Activated CD4-positive, alpha-beta memory T cell treated with anti-CD3 and anti-CD28 coated beads, Interleukin-2, amount 10 ng/mL, durations not matched to agents 7 days and 5 days (primary cell): ENCODE results near the gene WRAP53. TPM values are rescaled to one million over a fixed set of nuclear protein-coding genes. Genes with fewer than 3 reads are reported as not detected.

Experiments used
- CTCF ChIA-PET: fragments of 350-600 bp; sonication (Branson Sonifier 250); formaldehyde crosslinking; loops from one replicate; lab custom pipeline; 2021; ENCODE audit warnings: antibody characterized with exemption, inconsistent platforms; lab: Charles Lee
- POLR2A ChIA-PET: fragments of 350-600 bp; sonication (Branson Sonifier 250); formaldehyde crosslinking; loops from one replicate; lab custom pipeline; 2021; ENCODE audit warnings: antibody characterized with exemption; lab: Charles Lee
- DNase-seq: peaks from one replicate; pipeline ENCODE4 v3.0.0-alpha.2; 2020
- H3K27ac Mint-ChIP-seq: one replicate; pipeline ENCODE4 v1.8.0; 2021; ENCODE audit warnings: mild to moderate bottlenecking, mixed read lengths
- H3K27me3 Mint-ChIP-seq: one replicate; pipeline ENCODE4 v1.8.0; 2021; ENCODE audit warnings: mixed read lengths
- H3K36me3 Mint-ChIP-seq: one replicate; pipeline ENCODE4 v1.8.0; 2021; ENCODE audit warnings: low read depth, mixed read lengths
- H3K4me1 Mint-ChIP-seq: one replicate; pipeline ENCODE4 v1.8.0; 2021; ENCODE audit warnings: mixed read lengths
- H3K4me3 Mint-ChIP-seq: one replicate; pipeline ENCODE4 v1.8.0; 2021; ENCODE audit warnings: mild to moderate bottlenecking, mixed read lengths
- H3K9me3 Mint-ChIP-seq: one replicate; pipeline ENCODE4 v1.8.0; 2021; ENCODE audit warnings: mixed read lengths
- total RNA-seq, 2 experiments: library from RNA; stranded (reverse); gene quantifications; one replicate each; pipeline ENCODE4 v1.2.3, GENCODE V29; 2021

Gene WRAP53
- total RNA-seq, 2 experiments from 2014 or later, result 18.6 to 18.8 TPM

- ChIA-PET CTCF (interaction anchor here (0.6 to 5.5 kb wide), 32 partner anchors 9 to 665 kb away, joined by 3 to 56 read pairs (median 8); partner anchors contain the start of genes ATP1B2, CD68, CNTROB and DNAH2), POLR2A (interaction anchor here (0.5 to 7.5 kb wide), 75 partner anchors 11 to 1047 kb away, joined by 3 to 129 read pairs (median 5); partner anchors contain the start of genes ACAP1, ATP1B2, CD68 and CNTROB)
- H3K4me3 Mint-ChIP-seq, result peak overlapping the region; percentile 94
- H3K9me3 Mint-ChIP-seq, result no peaks in the 10 kb centered on the region
- H3K4me1 Mint-ChIP-seq, result peaks cover 39% of the 10 kb centered on the region
- no peaks in the 10 kb centered on the region for H3K27me3 Mint-ChIP-seq
- DNase-seq, result peak; percentile 82
- peaks cover 34% of the 10 kb centered on the region for H3K36me3 Mint-ChIP-seq
- H3K27ac Mint-ChIP-seq, result peak overlapping the region; percentile 96
Measured at GRCh38 chr17:7686222-7687071, 1.8 kb upstream of the WRAP53 start.

- ChIA-PET POLR2A (interaction anchor here (0.5 to 7.5 kb wide), 76 partner anchors 12 to 1048 kb away, joined by 3 to 129 read pairs (median 6); partner anchors contain the start of genes ACAP1, ATP1B2, CD68 and CNTROB), CTCF (interaction anchor here (0.5 to 5.5 kb wide), 42 partner anchors 8 to 641 kb away, joined by 3 to 56 read pairs (median 5); partner anchors contain the start of genes ATP1B2, CD68, CNTROB and DNAH2)
- Mint-ChIP-seq H3K4me3 (peak within 1 kb of the TSS; percentile 94), H3K27ac (peak within 1 kb of the TSS; percentile 96), H3K9me3 (no peaks in the 10 kb centered on the region), H3K4me1 (peaks cover 39% of the 10 kb centered on the region), H3K27me3 (no peaks in the 10 kb centered on the region), H3K36me3 (peaks cover 33% of the 10 kb centered on the region)
- DNase-seq, result peak; percentile 91
Measured at GRCh38 chr17:7687072-7687907, 987 bp upstream of the WRAP53 start, which contains the start of gene TP53. Gene TP53, minus strand, starts transcription at chr17:7687490. Its CDS starts 10,896 bp downstream, at chr17:7676594.

GRCh38 chr17:7688808-7689316 lies 585 bp downstream of the WRAP53 start:
- CTCF ChIA-PET, result interaction anchor here (1.1 to 5.5 kb wide), 17 partner anchors 9 to 359 kb away, joined by 3 to 56 read pairs (median 10); partner anchors contain the start of genes ATP1B2, FXR2, MPDU1 and NEURL4
- Mint-ChIP-seq H3K4me3 (peak overlapping the region; percentile 94), H3K36me3 (peaks cover 37% of the 10 kb centered on the region), H3K4me1 (peaks cover 38% of the 10 kb centered on the region), H3K27ac (peak overlapping the region; percentile 96), H3K27me3 (no peaks in the 10 kb centered on the region), H3K9me3 (no peaks in the 10 kb centered on the region)
- POLR2A ChIA-PET, result interaction anchor here (1.0 to 7.5 kb wide), 18 partner anchors 13 to 484 kb away, joined by 3 to 129 read pairs (median 29); partner anchors contain the start of genes ATP1B2, DNAH2, EFNB3 and FXR2
- DNase-seq, result no peak

- no peak for DNase-seq
- Mint-ChIP-seq H3K4me1 (peaks cover 3% of the 10 kb centered on the region), H3K4me3 (no peak overlapping the region), H3K27ac (no peak overlapping the region), H3K27me3 (no peaks in the 10 kb centered on the region), H3K36me3 (peaks cover 29% of the 10 kb centered on the region), H3K9me3 (no peaks in the 10 kb centered on the region)
- POLR2A ChIA-PET, result no interaction called here
- CTCF ChIA-PET, result no interaction called here
Measured at GRCh38 chr17:7695586-7695985, 7.3 kb downstream of the WRAP53 start.

- H3K4me1 Mint-ChIP-seq, result peaks cover 1% of the 10 kb centered on the region
Measured at GRCh38 chr17:7697828-7698588, 9.7 kb downstream of the WRAP53 start.

GRCh38 chr17:7700510-7700909 lies 12.2 kb downstream of the WRAP53 start:
- DNase-seq, result no peak
- Mint-ChIP-seq H3K36me3 (peaks cover 23% of the 10 kb centered on the region), H3K9me3 (no peaks in the 10 kb centered on the region), H3K4me3 (no peak overlapping the region), H3K27me3 (peaks cover 12% of the 10 kb centered on the region), H3K27ac (no peak overlapping the region), H3K4me1 (peaks cover 6% of the 10 kb centered on the region)
- CTCF ChIA-PET, result interaction anchor here (1.0 kb wide), 1 partner anchor 10 kb away, joined by 3 read pairs; no protein-coding TSS in a partner anchor
- POLR2A ChIA-PET, result no interaction called here

More at GRCh38 chr17:7697828-7698588, 9.7 kb downstream of the WRAP53 start:
- ChIA-PET POLR2A (no interaction called here), CTCF (no interaction called here)
- Mint-ChIP-seq H3K4me3 (no peak overlapping the region), H3K27me3 (no peaks in the 10 kb centered on the region), H3K9me3 (no peaks in the 10 kb centered on the region), H3K36me3 (peaks cover 31% of the 10 kb centered on the region), H3K27ac (no peak overlapping the region)
- DNase-seq, result no peak

- POLR2A ChIA-PET, result no interaction called here
- no peak overlapping the region for H3K4me3 Mint-ChIP-seq
- H3K4me1 Mint-ChIP-seq, result peaks cover 10% of the 10 kb centered on the region
- no peaks in the 10 kb centered on the region for H3K9me3 Mint-ChIP-seq
- H3K27ac Mint-ChIP-seq, result no peak overlapping the region
- peaks cover 24% of the 10 kb centered on the region for H3K27me3 Mint-ChIP-seq
- peaks cover 14% of the 10 kb centered on the region for H3K36me3 Mint-ChIP-seq
- CTCF ChIA-PET, result no interaction called here
- DNase-seq, result no peak
Measured at GRCh38 chr17:7701681-7702080, 13.4 kb downstream of the WRAP53 start.

GRCh38 chr17:7702776-7703175 lies 14.5 kb downstream of the WRAP53 start:
- H3K27ac Mint-ChIP-seq, result no peak overlapping the region
- H3K36me3 Mint-ChIP-seq, result peaks cover 13% of the 10 kb centered on the region
- H3K27me3 Mint-ChIP-seq, result peaks cover 31% of the 10 kb centered on the region
- H3K9me3 Mint-ChIP-seq, result no peaks in the 10 kb centered on the region
- no peak overlapping the region for H3K4me3 Mint-ChIP-seq
- DNase-seq, result no peak
- ChIA-PET CTCF (interaction anchor here (0.8 kb wide), 1 partner anchor 41 kb away, joined by 4 read pairs; no protein-coding TSS in a partner anchor), POLR2A (interaction anchor here (5.1 kb wide), 1 partner anchor 16 kb away, joined by 32 read pairs; the partner anchor contains the start of genes TP53 and WRAP53)
- H3K4me1 Mint-ChIP-seq, result peaks cover 10% of the 10 kb centered on the region

- Mint-ChIP-seq H3K27me3 (peaks cover 35% of the 10 kb centered on the region), H3K4me1 (peaks cover 10% of the 10 kb centered on the region), H3K36me3 (peaks cover 9% of the 10 kb centered on the region), H3K27ac (no peak overlapping the region), H3K4me3 (no peak overlapping the region), H3K9me3 (no peaks in the 10 kb centered on the region)
- POLR2A ChIA-PET, result interaction anchor here (5.1 kb wide), 1 partner anchor 17 kb away, joined by 32 read pairs; the partner anchor contains the start of genes TP53 and WRAP53
- CTCF ChIA-PET, result interaction anchor here (0.8 kb wide), 1 partner anchor 40 kb away, joined by 4 read pairs; no protein-coding TSS in a partner anchor
- DNase-seq, result no peak
Measured at GRCh38 chr17:7703584-7704479, 15.6 kb downstream of the WRAP53 start.

GRCh38 chr17:7704601-7705268 lies 16.5 kb downstream of the WRAP53 start, which contains the start of gene EFNB3:
Gene EFNB3, plus strand, starts transcription at chr17:7705202. Its CDS starts 397 bp downstream, at chr17:7705599.
- H3K9me3 Mint-ChIP-seq, result no peaks in the 10 kb centered on the region
- H3K27me3 Mint-ChIP-seq, result peaks cover 35% of the 10 kb centered on the region
- peaks cover 9% of the 10 kb centered on the region for H3K36me3 Mint-ChIP-seq
- ChIA-PET POLR2A (interaction anchor here (5.1 kb wide), 1 partner anchor 17 kb away, joined by 32 read pairs; the partner anchor contains the start of genes TP53 and WRAP53), CTCF (no interaction called here)
- no peak for DNase-seq
- no peak within 1 kb of the TSS for H3K27ac Mint-ChIP-seq
- peaks cover 11% of the 10 kb centered on the region for H3K4me1 Mint-ChIP-seq
- no peak within 1 kb of the TSS for H3K4me3 Mint-ChIP-seq
